Right lobe of liver (tissue), 4 donors: Measurements from ENCODE around the gene SCARF2.

Source experiments
- POLR2A ChIP-seq: fragments of 450-650 bp; IDR thresholded peaks from one replicate; pipeline ENCODE4 v1.6.1; 2017; ENCODE audit warnings: antibody characterized with exemption, mild to moderate bottlenecking
- TF ChIP-seq, protein P1 (sequence below), 4 donors: fragments of 200-600 bp in 3 of 4; fragments of 450-650 bp in 1 of 4; IDR thresholded peaks; one replicate each; pipeline versions ENCODE4 v1.5.1 to v1.8.0; 2016 to 2022; ENCODE audit warnings: antibody characterized with exemption in 4 of 4, mild to moderate bottlenecking in 2 of 4
- donor health status: DM: no; HTN: no; CAD: no.
- donor health status: DM: no; HTN: no; CAD: no.
- donor health status: DM: no; HTN: yes; CAD: no.

GRCh38 chr22:20397498-20397897 lies 40.1 kb downstream of the SCARF2 start:
- TF ChIP-seq, protein P1, sequence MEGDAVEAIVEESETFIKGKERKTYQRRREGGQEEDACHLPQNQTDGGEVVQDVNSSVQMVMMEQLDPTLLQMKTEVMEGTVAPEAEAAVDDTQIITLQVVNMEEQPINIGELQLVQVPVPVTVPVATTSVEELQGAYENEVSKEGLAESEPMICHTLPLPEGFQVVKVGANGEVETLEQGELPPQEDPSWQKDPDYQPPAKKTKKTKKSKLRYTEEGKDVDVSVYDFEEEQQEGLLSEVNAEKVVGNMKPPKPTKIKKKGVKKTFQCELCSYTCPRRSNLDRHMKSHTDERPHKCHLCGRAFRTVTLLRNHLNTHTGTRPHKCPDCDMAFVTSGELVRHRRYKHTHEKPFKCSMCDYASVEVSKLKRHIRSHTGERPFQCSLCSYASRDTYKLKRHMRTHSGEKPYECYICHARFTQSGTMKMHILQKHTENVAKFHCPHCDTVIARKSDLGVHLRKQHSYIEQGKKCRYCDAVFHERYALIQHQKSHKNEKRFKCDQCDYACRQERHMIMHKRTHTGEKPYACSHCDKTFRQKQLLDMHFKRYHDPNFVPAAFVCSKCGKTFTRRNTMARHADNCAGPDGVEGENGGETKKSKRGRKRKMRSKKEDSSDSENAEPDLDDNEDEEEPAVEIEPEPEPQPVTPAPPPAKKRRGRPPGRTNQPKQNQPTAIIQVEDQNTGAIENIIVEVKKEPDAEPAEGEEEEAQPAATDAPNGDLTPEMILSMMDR (IDR thresholded peaks at IDR 0.05): no peak
- no peak for TF ChIP-seq POLR2A
